B cell (primary cell): Measurements from ENCODE around the gene BCL2L1. TPM values are rescaled to one million over a fixed set of nuclear protein-coding genes. Genes with fewer than 3 reads are reported as not detected.

Source experiments
- ATAC-seq: fragments of 200-7000 bp; cut with Tn5 transposase; one replicate; pipeline ENCODE4 v1.10.0; 2021; ENCODE audit warnings: low read depth, mild to moderate bottlenecking, moderate number of reproducible peaks, moderate library complexity
- CTCF ChIA-PET: fragments of 350-600 bp; sonication (Branson Sonifier 250); formaldehyde crosslinking; loops from one replicate; lab custom pipeline; 2021; ENCODE audit warnings: antibody characterized with exemption, inconsistent platforms; lab: Charles Lee
- POLR2A ChIA-PET: fragments of 350-600 bp; sonication (Branson Sonifier 250); formaldehyde crosslinking; loops from one replicate; lab custom pipeline; 2021; ENCODE audit warnings: antibody characterized with exemption; lab: Charles Lee
- DNase-seq: peaks from one replicate; pipeline ENCODE4 v3.0.0; 2013
- H2AFZ ChIP-seq: 2 replicates; pipeline ENCODE4 v1.6.1; 2012; ENCODE audit warnings: mild to moderate bottlenecking, low read depth, low read length; ENCODE audit not compliant: insufficient read depth, poor library complexity, severe bottlenecking
- H3K27ac ChIP-seq, 2 donors: 1 replicate in 1 of 2; 2 replicates in 1 of 2; pipeline ENCODE4 v1.5.1; 2012 to 2013; ENCODE audit warnings: low read length in 2 of 2, mild to moderate bottlenecking in 2 of 2, moderate library complexity in 1 of 2
- H3K27me3 ChIP-seq, 4 experiments: fragments of 200-600 bp in 1 of 4; sonication (generic) in 1 of 4; replicated peaks in 1 of 4; 1 replicate in 2 of 4; 2 replicates in 2 of 4; pipeline versions ENCODE4 v1.6.1 to v1.7.0; 2013 to 2016; ENCODE audit warnings: low read length in 3 of 4, mild to moderate bottlenecking in 2 of 4, mixed read lengths in 1 of 4, moderate library complexity in 1 of 4; ENCODE audit not compliant: insufficient read depth in 4 of 4, control insufficient read depth in 3 of 4; ENCODE audit errors: control extremely low read depth in 1 of 4
- H3K36me3 ChIP-seq, 2 experiments: replicated peaks in 1 of 2; 1 replicate in 1 of 2; 2 replicates in 1 of 2; pipeline versions ENCODE4 v1.6.1 to v1.7.1; 2013; ENCODE audit warnings: low read length in 1 of 2; ENCODE audit not compliant: insufficient read depth in 2 of 2, control insufficient read depth in 1 of 2; ENCODE audit errors: control extremely low read depth in 1 of 2, extremely low read depth in 1 of 2
- H3K4me1 ChIP-seq, 2 donors: fragments of 200-600 bp in 1 of 2; sonication (generic) in 1 of 2; 1 replicate in 1 of 2; 2 replicates in 1 of 2; pipeline versions ENCODE4 v1.5.1 to v1.6.1; 2013 to 2017; ENCODE audit warnings: low read length in 2 of 2; ENCODE audit not compliant: control insufficient read depth in 2 of 2, insufficient read depth in 2 of 2
- H3K4me2 ChIP-seq: replicated peaks from 2 replicates; pipeline ENCODE3; 2012; ENCODE audit warnings: mild to moderate bottlenecking, low read depth, low read length; ENCODE audit not compliant: poor library complexity, severe bottlenecking
- H3K4me3 ChIP-seq, 5 experiments: fragments of 200-600 bp in 1 of 5; sonication (generic) in 1 of 5; 1 replicate in 3 of 5; 2 replicates in 2 of 5; pipeline versions ENCODE4 v1.5.1 to v1.7.0; 2011 to 2016; ENCODE audit warnings: low read length in 4 of 5, mild to moderate bottlenecking in 4 of 5, low read depth in 2 of 5, control low read depth in 1 of 5, moderate library complexity in 1 of 5; ENCODE audit not compliant: insufficient read depth in 1 of 5; ENCODE audit errors: control extremely low read depth in 1 of 5, extremely low read depth in 1 of 5
- H3K79me2 ChIP-seq: fragments of 200-600 bp; sonication (generic); one replicate; pipeline ENCODE4 v1.6.0; 2016; ENCODE audit warnings: low read length; ENCODE audit not compliant: control insufficient read depth, insufficient read depth
- H3K9ac ChIP-seq: fragments of 200-600 bp; sonication (generic); 2 replicates; pipeline ENCODE4 v1.6.1; 2017; ENCODE audit warnings: mild to moderate bottlenecking, low read length, moderate library complexity
- H3K9me3 ChIP-seq, 3 donors: one replicate each; pipeline versions ENCODE4 v1.6.1 to v1.7.1; 2013; ENCODE audit warnings: low read length in 2 of 3; ENCODE audit not compliant: control insufficient read depth in 2 of 3, insufficient read depth in 1 of 3; ENCODE audit errors: control extremely low read depth in 1 of 3
- H4K20me1 ChIP-seq: 2 replicates; pipeline ENCODE4 v1.6.0; 2012; ENCODE audit warnings: mild to moderate bottlenecking, low read length; ENCODE audit not compliant: insufficient read depth, control insufficient read depth, poor library complexity, severe bottlenecking
- H3K27ac Mint-ChIP-seq: one replicate; pipeline ENCODE4 v1.8.0; 2021; ENCODE audit warnings: mixed read lengths
- H3K27me3 Mint-ChIP-seq: one replicate; pipeline ENCODE4 v1.8.0; 2021; ENCODE audit warnings: mixed read lengths
- H3K4me1 Mint-ChIP-seq: one replicate; pipeline ENCODE4 v1.8.0; 2021; ENCODE audit warnings: mixed read lengths
- H3K4me3 Mint-ChIP-seq: one replicate; pipeline ENCODE4 v1.8.0; 2021; ENCODE audit warnings: mixed read lengths
- H3K9me3 Mint-ChIP-seq: one replicate; pipeline ENCODE4 v1.8.0; 2022; ENCODE audit warnings: mixed read lengths; ENCODE audit not compliant: insufficient read depth
- CTCF ChIP-seq: fragments of 200-600 bp; IDR thresholded peaks from one replicate; pipeline ENCODE4 v1.8.0; 2022; ENCODE audit warnings: antibody characterized with exemption, mild to moderate bottlenecking
- EZH2 ChIP-seq: IDR thresholded peaks from 2 replicates; pipeline ENCODE4 v1.6.1; 2012; ENCODE audit warnings: borderline replicate concordance, low read depth, mild to moderate bottlenecking, moderate library complexity, low read length; ENCODE audit not compliant: insufficient read depth, poor library complexity, severe bottlenecking
- WGBS: methylation state at CpG from one replicate; pipeline ENCODE4 v1.1.5; 2013; ENCODE audit warnings: missing lambda C conversion rate; ENCODE audit not compliant: insufficient coverage; 5-methylcytosine and 5-hydroxymethylcytosine counted together
- intact Hi-C: fragments of 100-400 bp; cut with micrococcal nuclease; formaldehyde crosslinking; loops from one replicate; pipeline ENCODE4 v1.10.0; 2022
- polyA plus RNA-seq: library from polyadenylated mRNA; depleted of rRNA; stranded (reverse); fragments of >200 nt; gene quantifications from 2 replicates; pipeline ENCODE4 v1.2.3, GENCODE V29; 2012
- total RNA-seq, 2 donors: library from RNA; stranded (reverse); fragments of 120-200 nt in 1 of 2; gene quantifications; 1 replicate in 1 of 2; 2 replicates in 1 of 2; pipeline versions ENCODE4 v1.2.3 to v1.2.4, GENCODE V29; 2013 to 2022

Gene BCL2L1
- total and polyA plus RNA-seq, 2 donors (not counting 1 experiment from before 2014, with no cell fraction given): 10.1 to 33.0 TPM

DNA sequence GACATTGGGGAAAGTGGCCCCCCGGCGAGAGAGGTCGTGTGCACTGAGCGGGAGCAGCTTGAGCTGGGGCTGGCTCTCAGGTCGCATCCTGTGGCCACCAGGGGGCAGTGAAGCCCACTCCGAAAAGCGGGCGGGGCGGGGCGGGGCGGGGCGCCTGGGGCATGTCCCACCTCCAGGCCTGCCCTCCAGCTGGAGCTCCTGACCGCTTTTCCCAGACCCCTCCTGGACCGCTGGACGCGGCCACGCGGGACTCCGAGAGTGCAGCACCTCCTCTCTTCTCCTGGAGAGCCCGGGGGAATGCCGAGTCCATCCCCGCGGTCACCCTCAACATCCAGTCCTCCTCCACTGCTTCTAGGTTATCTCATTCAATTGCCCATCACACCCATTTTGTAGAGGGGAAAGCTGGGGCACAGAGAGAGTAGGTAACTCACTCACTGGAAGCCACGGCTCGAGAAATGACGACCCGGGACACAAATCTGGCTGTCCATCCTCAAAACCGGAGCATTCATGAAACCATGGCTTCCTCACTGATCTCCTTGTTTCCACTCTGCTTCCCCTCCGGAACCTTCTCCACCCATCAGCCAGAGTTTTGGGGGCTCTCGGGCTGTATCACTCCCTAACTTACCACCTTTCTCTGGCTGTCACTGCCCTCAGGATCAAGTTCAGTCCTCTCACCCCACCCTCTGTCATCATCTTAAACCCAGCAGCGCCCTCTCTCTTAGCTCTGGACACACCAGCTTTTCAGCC is 60.9 kb downstream of the BCL2L1 start:
- CTCF ChIA-PET: interaction anchor here (0.5 to 9.4 kb wide), 32 partner anchors 8 to 290 kb away, joined by 3 to 455 read pairs (median 6); partner anchors contain the start of genes BCL2L1, PDRG1 and TPX2
- H3K4me3 ChIP-seq: peak overlapping the region; percentile 5 to 60 (median 52)
- no peaks in the 10 kb centered on the region for H3K9me3 Mint-ChIP-seq

More for the DNA sequence above, 60.9 kb downstream of the BCL2L1 start:
- Histone ChIP-seq H3K79me2 (no peaks in the 10 kb centered on the region), H3K27ac (peak overlapping the region; percentile 29 to 48), H3K4me2 (peak overlapping the region; percentile 91), H2AFZ (peak overlapping the region; percentile 93), H3K27me3 (no peaks in the 10 kb centered on the region), H3K9ac (peak overlapping the region; percentile 66), H3K36me3 (peaks cover 0 to 4% of the 10 kb centered on the region in 2 experiments), H3K9me3 (no peaks in the 10 kb centered on the region), H4K20me1 (no peaks in the 10 kb centered on the region), H3K4me1 (peaks cover 7 to 17% of the 10 kb centered on the region in 2 donors)
- peak; percentile 96 for ATAC-seq
- POLR2A ChIA-PET: interaction anchor here (0.6 to 3.0 kb wide), 3 partner anchors 23 to 61 kb away, joined by 3 to 43 read pairs (median 3); partner anchors contain the start of gene BCL2L1
- 9% methylated on average over 29 of the region's 31 CpGs for WGBS
- intact Hi-C loops: loop anchor here (1.0 kb wide), 2 partner anchors 57 to 62 kb away; no protein-coding TSS in a partner anchor
- peaks cover 28% of the 10 kb centered on the region for H3K4me1 Mint-ChIP-seq
- H3K27ac Mint-ChIP-seq: peak overlapping the region; percentile 85
- TF ChIP-seq EZH2: no peak
- TF ChIP-seq CTCF: peak; percentile 80
- H3K27me3 Mint-ChIP-seq: no peaks in the 10 kb centered on the region
- peak overlapping the region; percentile 69 for H3K4me3 Mint-ChIP-seq
- DNase-seq: peak; percentile 87
